ENCODE data around the gene ZMYND8.

GRCh38 chr20:47228654-47229053 lies 127.8 kb downstream of the ZMYND8 start:
- TF ChIP-seq CTCF (IDR thresholded peaks at IDR 0.05) (no peak), POLR2A (IDR thresholded peaks at IDR 0.05) (no peak), EP300 (IDR thresholded peaks at IDR 0.05) (no peak)
